SJSA1 (cell line): ENCODE measurements around the gene HAO1. TPM values are rescaled to one million over a fixed set of nuclear protein-coding genes. Genes with fewer than 3 reads are reported as not detected.
A peak's percentile ranks its signal among the peaks of the same experiment; 100 is the strongest.

Experiments
- DNase-seq, 2 experiments: peaks; one replicate each; pipeline ENCODE4 v3.0.0-alpha.2; 2015 to 2020; ENCODE audit warnings: low spot score in 2 of 2, low read depth in 1 of 2
- H3K27ac ChIP-seq: fragments of 250-450 bp; sonication (Bioruptor Pico); 2 replicates; pipeline ENCODE4 v1.5.1; 2020; ENCODE audit warnings: mild to moderate bottlenecking, moderate library complexity
- H3K27me3 ChIP-seq: fragments of 250-450 bp; sonication (Bioruptor Pico); replicated peaks from 2 replicates; pipeline ENCODE4 v1.5.1; 2020; ENCODE audit warnings: mild to moderate bottlenecking, moderate library complexity
- H3K36me3 ChIP-seq: fragments of 250-450 bp; sonication (Bioruptor Pico); 2 replicates; pipeline ENCODE4 v1.5.1; 2020; ENCODE audit warnings: mild to moderate bottlenecking
- H3K4me1 ChIP-seq: fragments of 250-450 bp; sonication (Bioruptor Pico); replicated peaks from 2 replicates; pipeline ENCODE4 v1.6.1; 2021; ENCODE audit warnings: mild to moderate bottlenecking
- H3K4me3 ChIP-seq: fragments of 250-450 bp; sonication (Bioruptor Pico); 2 replicates; pipeline ENCODE4 v1.5.1; 2020; ENCODE audit warnings: mild to moderate bottlenecking
- H3K9me3 ChIP-seq: fragments of 250-450 bp; sonication (Bioruptor Pico); replicated peaks from 2 replicates; pipeline ENCODE4 v1.5.1; 2020; ENCODE audit warnings: mild to moderate bottlenecking
- total RNA-seq: library from RNA; depleted of rRNA; stranded (reverse); fragments of >200 nt; shearing (Covaris generic); gene quantifications from 2 replicates; pipeline ENCODE4 v1.2.3, GENCODE V29; 2014; rRNA removed

The HAO1 gene
- total RNA-seq, result not detected in 2 replicates

- Histone ChIP-seq H3K36me3 (no peaks in the 10 kb centered on the region), H3K27ac (no peak within 1 kb of the TSS), H3K9me3 (no peaks in the 10 kb centered on the region), H3K4me3 (no peak within 1 kb of the TSS), H3K4me1 (no peaks in the 10 kb centered on the region), H3K27me3 (no peaks in the 10 kb centered on the region)
- no peak for DNase-seq
Measured at GRCh38 chr20:7940341-7940740, at the start of gene HAO1. Gene HAO1 (minus strand): TSS chr20:7940458. CDS start chr20:7940422, 36 bp downstream.

- no peak for DNase-seq
Measured at GRCh38 chr20:7989379-7989778, 49.1 kb upstream of the HAO1 start.

GRCh38 chr20:7985916-7986315 lies 45.7 kb upstream of the HAO1 start:
- Histone ChIP-seq H3K27ac (no peak overlapping the region), H3K4me3 (no peak overlapping the region), H3K4me1 (no peaks in the 10 kb centered on the region), H3K27me3 (no peaks in the 10 kb centered on the region), H3K36me3 (peaks cover 4% of the 10 kb centered on the region), H3K9me3 (no peaks in the 10 kb centered on the region)
- no peak for DNase-seq

More at GRCh38 chr20:7989379-7989778, 49.1 kb upstream of the HAO1 start:
- Histone ChIP-seq H3K36me3 (peaks cover 6% of the 10 kb centered on the region), H3K27me3 (no peaks in the 10 kb centered on the region), H3K4me1 (no peaks in the 10 kb centered on the region), H3K9me3 (no peaks in the 10 kb centered on the region), H3K4me3 (no peak overlapping the region), H3K27ac (no peak overlapping the region)

GRCh38 chr20:7984192-7984591 lies 43.9 kb upstream of the HAO1 start:
- no peak for DNase-seq
- Histone ChIP-seq H3K4me1 (no peaks in the 10 kb centered on the region), H3K36me3 (peaks cover 4% of the 10 kb centered on the region), H3K4me3 (no peak overlapping the region), H3K9me3 (no peaks in the 10 kb centered on the region), H3K27ac (no peak overlapping the region), H3K27me3 (no peaks in the 10 kb centered on the region)

GRCh38 chr20:7981374-7981773 lies 41.1 kb upstream of the HAO1 start:
- H3K36me3 ChIP-seq, result peaks cover 4% of the 10 kb centered on the region
- no peaks in the 10 kb centered on the region for H3K9me3 ChIP-seq
- no peak for DNase-seq
- H3K27me3 ChIP-seq, result no peaks in the 10 kb centered on the region
- no peak overlapping the region for H3K4me3 ChIP-seq
- H3K27ac ChIP-seq, result no peak overlapping the region
- no peaks in the 10 kb centered on the region for H3K4me1 ChIP-seq

- DNase-seq, result peak in 1 of 2 experiments; percentile 10
- Histone ChIP-seq H3K4me3 (no peak overlapping the region), H3K27me3 (no peaks in the 10 kb centered on the region), H3K27ac (no peak overlapping the region), H3K9me3 (no peaks in the 10 kb centered on the region), H3K4me1 (no peaks in the 10 kb centered on the region), H3K36me3 (no peaks in the 10 kb centered on the region; the same call in 1 of the 2 replicates)
Measured at GRCh38 chr20:7980332-7981046, 40.2 kb upstream of the HAO1 start.

- Histone ChIP-seq H3K27ac (no peak overlapping the region), H3K27me3 (no peaks in the 10 kb centered on the region), H3K4me3 (no peak overlapping the region), H3K9me3 (no peaks in the 10 kb centered on the region), H3K4me1 (no peaks in the 10 kb centered on the region), H3K36me3 (no peaks in the 10 kb centered on the region; the same call in 1 of the 2 replicates)
- DNase-seq, result no peak
Measured at GRCh38 chr20:7977709-7978108, 37.5 kb upstream of the HAO1 start.

GRCh38 chr20:7975851-7976414 lies 35.7 kb upstream of the HAO1 start:
- DNase-seq, result no peak
- Histone ChIP-seq H3K4me1 (no peaks in the 10 kb centered on the region), H3K36me3 (no peaks in the 10 kb centered on the region), H3K9me3 (no peaks in the 10 kb centered on the region), H3K27me3 (no peaks in the 10 kb centered on the region), H3K27ac (no peak overlapping the region), H3K4me3 (no peak overlapping the region)

GRCh38 chr20:7974785-7975435 lies 34.7 kb upstream of the HAO1 start:
- Histone ChIP-seq H3K27me3 (no peaks in the 10 kb centered on the region), H3K36me3 (no peaks in the 10 kb centered on the region), H3K4me3 (no peak overlapping the region), H3K27ac (no peak overlapping the region), H3K9me3 (no peaks in the 10 kb centered on the region), H3K4me1 (no peaks in the 10 kb centered on the region)
- no peak for DNase-seq

GRCh38 chr20:7971536-7972280 lies 31.4 kb upstream of the HAO1 start:
- Histone ChIP-seq H3K27me3 (no peaks in the 10 kb centered on the region), H3K9me3 (no peaks in the 10 kb centered on the region), H3K4me1 (no peaks in the 10 kb centered on the region), H3K4me3 (no peak overlapping the region), H3K36me3 (no peaks in the 10 kb centered on the region), H3K27ac (no peak overlapping the region)
- no peak for DNase-seq

- Histone ChIP-seq H3K4me3 (no peak overlapping the region), H3K27ac (no peak overlapping the region), H3K9me3 (no peaks in the 10 kb centered on the region), H3K36me3 (no peaks in the 10 kb centered on the region), H3K27me3 (no peaks in the 10 kb centered on the region), H3K4me1 (no peaks in the 10 kb centered on the region)
- DNase-seq, result no peak
Measured at GRCh38 chr20:7967199-7967844, 27.1 kb upstream of the HAO1 start.

- no peaks in the 10 kb centered on the region for H3K4me1 ChIP-seq
- H3K27me3 ChIP-seq, result no peaks in the 10 kb centered on the region
- H3K9me3 ChIP-seq, result no peaks in the 10 kb centered on the region
- no peaks in the 10 kb centered on the region for H3K36me3 ChIP-seq
- H3K4me3 ChIP-seq, result no peak overlapping the region
- H3K27ac ChIP-seq, result no peak overlapping the region
- DNase-seq, result no peak
Measured at GRCh38 chr20:7966176-7966575, 25.9 kb upstream of the HAO1 start.

- no peak for DNase-seq
- Histone ChIP-seq H3K4me3 (no peak overlapping the region), H3K27ac (no peak overlapping the region), H3K36me3 (no peaks in the 10 kb centered on the region), H3K27me3 (no peaks in the 10 kb centered on the region), H3K4me1 (no peaks in the 10 kb centered on the region), H3K9me3 (no peaks in the 10 kb centered on the region)
Measured at GRCh38 chr20:7959484-7959883, 19.2 kb upstream of the HAO1 start.
